Hepatocyte (in vitro differentiated cells): ENCODE data around the gene NUP210L. TPM values are rescaled to one million over a fixed set of nuclear protein-coding genes. Genes with fewer than 3 reads are reported as not detected.

ENCODE experiments used
- DNase-seq: peaks from one replicate; pipeline ENCODE4 v3.0.0-alpha.2; 2016; ENCODE audit warnings: low spot score
- H2AFZ ChIP-seq: fragments of 200-600 bp; sonication (generic); 2 replicates; pipeline ENCODE4 v1.6.0; 2016; ENCODE audit warnings: antibody characterized with exemption, mild to moderate bottlenecking
- H3K27ac ChIP-seq: fragments of 200-600 bp; sonication (generic); 2 replicates; pipeline ENCODE4 v1.5.1; 2016; ENCODE audit warnings: mild to moderate bottlenecking
- H3K27me3 ChIP-seq: fragments of 200-600 bp; sonication (generic); 2 replicates; pipeline ENCODE4 v1.6.1; 2016
- H3K36me3 ChIP-seq: fragments of 200-600 bp; sonication (generic); replicated peaks from 2 replicates; pipeline ENCODE4 v1.5.1; 2016; ENCODE audit warnings: low read depth; ENCODE audit not compliant: insufficient read depth
- H3K4me1 ChIP-seq: fragments of 200-600 bp; sonication (generic); 2 replicates; pipeline ENCODE4 v1.5.1; 2016; ENCODE audit warnings: mild to moderate bottlenecking, moderate library complexity; ENCODE audit not compliant: insufficient read depth
- H3K4me2 ChIP-seq: fragments of 200-600 bp; sonication (generic); 2 replicates; pipeline ENCODE4 v1.6.0; 2016
- H3K4me3 ChIP-seq: fragments of 200-600 bp; sonication (generic); 2 replicates; pipeline ENCODE4 v1.5.1; 2016; ENCODE audit warnings: mild to moderate bottlenecking
- H3K79me2 ChIP-seq: fragments of 200-600 bp; sonication (generic); 2 replicates; pipeline ENCODE4 v1.6.0; 2017; ENCODE audit warnings: mild to moderate bottlenecking
- H3K9me2 ChIP-seq: fragments of 200-600 bp; sonication (generic); replicated peaks from 2 replicates; pipeline ENCODE4 v1.6.0; 2017; ENCODE audit warnings: mild to moderate bottlenecking; ENCODE audit not compliant: insufficient read depth
- H3K9me3 ChIP-seq: fragments of 200-600 bp; sonication (generic); 2 replicates; pipeline ENCODE4 v1.5.1; 2016; ENCODE audit warnings: low read depth, mild to moderate bottlenecking
- H4K20me1 ChIP-seq: fragments of 200-600 bp; sonication (generic); 2 replicates; pipeline ENCODE4 v1.6.0; 2016; ENCODE audit warnings: mild to moderate bottlenecking; ENCODE audit not compliant: insufficient read depth, poor library complexity, severe bottlenecking
- EZH2 ChIP-seq: fragments of 200-600 bp; sonication (generic); IDR thresholded peaks from 2 replicates; pipeline ENCODE4 v1.6.1; 2016; ENCODE audit warnings: antibody characterized with exemption, mild to moderate bottlenecking, borderline replicate concordance
- EZH2phosphoT487 ChIP-seq: fragments of 200-600 bp; sonication (generic); IDR thresholded peaks from one replicate; pipeline ENCODE4 v1.6.1; 2018; ENCODE audit warnings: antibody characterized with exemption, mild to moderate bottlenecking, low read depth, moderate library complexity; ENCODE audit not compliant: unreplicated experiment, severe bottlenecking
- WGBS: methylation state at CpG from one replicate; pipeline ENCODE4 v1.1.6; 2016; ENCODE audit warnings: low lambda C conversion rate; ENCODE audit errors: missing lambda C conversion rate; 5-methylcytosine and 5-hydroxymethylcytosine counted together
- polyA plus RNA-seq: library from polyadenylated mRNA; unstranded; fragments of >200 nt; fragmentation: Nextera tagmentation; extraction: Ambion mirVana; gene quantifications from 2 replicates; pipeline ENCODE4 v1.2.1, GENCODE V29; 2016
- total RNA-seq: library from RNA; depleted of rRNA; stranded (reverse); fragments of >200 nt; gene quantifications from 2 replicates; pipeline ENCODE4 v1.2.3, GENCODE V29; 2014
- TF ChIP-seq, protein P1 (sequence below): fragments of 200-600 bp; sonication (generic); IDR thresholded peaks from 2 replicates; pipeline ENCODE4 v1.5.1; 2016; ENCODE audit warnings: antibody characterized with exemption, mild to moderate bottlenecking; ENCODE audit not compliant: poor library complexity

NUP210L gene
- total and polyA plus RNA-seq, 2 experiments from 2014 or later, result 0.03 TPM; not detected in 1

DNA sequence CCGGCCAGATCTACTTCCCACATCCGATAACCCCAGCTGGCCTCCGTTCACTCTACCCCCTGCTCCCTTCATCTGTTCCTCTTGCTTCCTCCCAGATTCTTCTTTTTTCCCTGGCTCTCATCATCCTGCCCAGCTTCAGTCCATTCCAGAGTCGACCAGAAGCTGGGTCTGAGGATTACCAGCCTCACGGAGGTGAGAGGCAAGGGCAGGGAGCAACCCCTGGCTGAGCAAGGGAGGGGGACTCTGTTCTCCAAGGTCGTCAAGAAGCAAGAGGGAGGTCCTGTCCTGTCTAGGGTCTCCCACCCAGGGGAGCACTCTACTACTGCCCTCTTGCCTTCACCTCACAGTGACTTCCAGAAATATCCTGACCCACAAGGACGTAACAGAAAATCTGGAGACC lies 181.3 kb downstream of the NUP210L start:
- WGBS, result 90% methylated on average over 7 of the region's 7 CpGs
- H3K36me3 ChIP-seq, result no peaks in the 10 kb centered on the region
- H3K9me3 ChIP-seq, result no peaks in the 10 kb centered on the region
- H3K27me3 ChIP-seq, result no peaks in the 10 kb centered on the region
- peaks cover 3% of the 10 kb centered on the region for H4K20me1 ChIP-seq
- no peak overlapping the region for H3K4me2 ChIP-seq
- TF ChIP-seq, protein P1, sequence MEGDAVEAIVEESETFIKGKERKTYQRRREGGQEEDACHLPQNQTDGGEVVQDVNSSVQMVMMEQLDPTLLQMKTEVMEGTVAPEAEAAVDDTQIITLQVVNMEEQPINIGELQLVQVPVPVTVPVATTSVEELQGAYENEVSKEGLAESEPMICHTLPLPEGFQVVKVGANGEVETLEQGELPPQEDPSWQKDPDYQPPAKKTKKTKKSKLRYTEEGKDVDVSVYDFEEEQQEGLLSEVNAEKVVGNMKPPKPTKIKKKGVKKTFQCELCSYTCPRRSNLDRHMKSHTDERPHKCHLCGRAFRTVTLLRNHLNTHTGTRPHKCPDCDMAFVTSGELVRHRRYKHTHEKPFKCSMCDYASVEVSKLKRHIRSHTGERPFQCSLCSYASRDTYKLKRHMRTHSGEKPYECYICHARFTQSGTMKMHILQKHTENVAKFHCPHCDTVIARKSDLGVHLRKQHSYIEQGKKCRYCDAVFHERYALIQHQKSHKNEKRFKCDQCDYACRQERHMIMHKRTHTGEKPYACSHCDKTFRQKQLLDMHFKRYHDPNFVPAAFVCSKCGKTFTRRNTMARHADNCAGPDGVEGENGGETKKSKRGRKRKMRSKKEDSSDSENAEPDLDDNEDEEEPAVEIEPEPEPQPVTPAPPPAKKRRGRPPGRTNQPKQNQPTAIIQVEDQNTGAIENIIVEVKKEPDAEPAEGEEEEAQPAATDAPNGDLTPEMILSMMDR, result no peak
- TF ChIP-seq EZH2 (no peak), EZH2phosphoT487 (no peak)
- no peaks in the 10 kb centered on the region for H3K9me2 ChIP-seq
- peaks cover 23% of the 10 kb centered on the region for H3K79me2 ChIP-seq
- no peak overlapping the region for H3K4me3 ChIP-seq
- DNase-seq, result no peak
- H3K27ac ChIP-seq, result no peak overlapping the region
- no peak overlapping the region for H2AFZ ChIP-seq
- H3K4me1 ChIP-seq, result peaks cover 12% of the 10 kb centered on the region

DNA sequence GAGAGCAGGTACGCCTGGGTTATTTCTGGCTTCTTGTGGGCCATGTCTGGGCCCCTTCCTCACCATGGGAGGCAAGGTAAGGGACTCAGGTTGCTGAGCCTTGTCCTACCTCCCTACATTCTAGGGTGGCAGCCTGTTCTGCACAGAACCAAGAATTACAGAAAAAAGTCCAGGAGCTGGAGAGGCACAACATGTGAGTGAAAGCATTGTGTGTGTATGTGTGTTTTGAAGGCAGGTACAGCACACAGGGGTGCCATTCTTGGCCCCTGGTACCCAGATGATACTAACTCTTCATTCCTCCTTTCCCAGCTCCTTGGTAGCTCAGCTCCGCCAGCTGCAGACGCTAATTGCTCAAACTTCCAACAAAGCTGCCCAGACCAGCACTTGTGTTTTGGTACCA lies 181.8 kb downstream of the NUP210L start:
- no peak overlapping the region for H3K4me2 ChIP-seq
- peaks cover 10% of the 10 kb centered on the region for H3K4me1 ChIP-seq
- H2AFZ ChIP-seq, result no peak overlapping the region
- TF ChIP-seq EZH2phosphoT487, result no peak
- TF ChIP-seq, protein P1, result no peak
- no peak for TF ChIP-seq EZH2
- WGBS, result 96% methylated on average over 3 of the region's 3 CpGs
- peaks cover 23% of the 10 kb centered on the region for H3K79me2 ChIP-seq
- no peaks in the 10 kb centered on the region for H3K9me2 ChIP-seq
- no peaks in the 10 kb centered on the region for H3K36me3 ChIP-seq
- H3K27me3 ChIP-seq, result no peaks in the 10 kb centered on the region
- H3K4me3 ChIP-seq, result no peak overlapping the region
- no peak for DNase-seq
- no peak overlapping the region for H3K27ac ChIP-seq
- H4K20me1 ChIP-seq, result peaks cover 3% of the 10 kb centered on the region
- no peaks in the 10 kb centered on the region for H3K9me3 ChIP-seq

DNA sequence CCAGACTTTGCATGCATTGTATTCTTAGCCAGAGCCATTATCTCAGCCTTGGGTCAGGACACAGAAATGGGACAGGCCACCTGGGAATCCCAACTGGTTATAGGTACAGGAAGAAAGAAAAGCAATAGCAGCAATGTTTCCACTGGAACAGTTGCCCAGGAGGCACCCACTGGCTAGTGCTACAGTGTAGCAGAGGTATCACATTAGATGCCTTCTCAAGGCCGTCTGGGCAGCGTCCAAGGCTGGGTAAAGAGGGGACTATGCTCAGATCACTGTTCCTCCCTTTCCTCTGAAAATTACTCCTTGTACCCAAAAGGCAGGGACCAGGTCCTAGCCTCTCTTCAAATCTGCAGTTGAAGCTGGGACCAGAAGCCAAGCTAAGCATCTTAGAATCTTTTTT lies 184.5 kb downstream of the NUP210L start:
- TF ChIP-seq EZH2 (no peak), EZH2phosphoT487 (no peak)
- TF ChIP-seq, protein P1, result no peak
- Histone ChIP-seq H3K79me2 (peaks cover 11% of the 10 kb centered on the region), H3K36me3 (no peaks in the 10 kb centered on the region), H2AFZ (no peak overlapping the region), H3K27ac (no peak overlapping the region), H3K27me3 (no peaks in the 10 kb centered on the region), H3K9me2 (no peaks in the 10 kb centered on the region), H3K4me2 (no peak overlapping the region), H3K4me3 (no peak overlapping the region), H3K4me1 (peaks cover 5% of the 10 kb centered on the region), H3K9me3 (no peaks in the 10 kb centered on the region), H4K20me1 (no peaks in the 10 kb centered on the region)
- no peak for DNase-seq
- WGBS, result 97% methylated on average over 2 of the region's 2 CpGs

DNA sequence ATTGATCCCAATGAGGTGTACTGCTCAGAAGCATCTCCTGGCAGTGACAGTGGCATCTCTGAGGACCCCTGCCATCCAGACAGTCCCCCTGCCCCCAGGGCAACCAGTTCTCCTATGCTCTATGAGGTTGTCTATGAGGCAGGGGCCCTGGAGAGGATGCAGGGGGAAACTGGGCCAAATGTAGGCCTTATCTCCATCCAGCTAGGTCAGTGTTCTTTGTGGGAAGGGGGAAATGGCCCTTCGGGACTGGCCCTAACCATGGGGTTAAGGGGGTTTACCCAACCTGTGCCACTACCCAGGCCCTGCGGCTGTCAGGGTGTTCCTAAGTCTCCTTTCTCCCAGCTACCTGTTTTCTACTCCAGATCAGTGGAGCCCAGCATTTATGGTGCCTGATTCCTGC lies 185.9 kb downstream of the NUP210L start:
- Histone ChIP-seq H3K9me2 (no peaks in the 10 kb centered on the region), H4K20me1 (no peaks in the 10 kb centered on the region), H3K27me3 (no peaks in the 10 kb centered on the region), H3K4me1 (peaks cover 12% of the 10 kb centered on the region), H3K79me2 (peaks cover 21% of the 10 kb centered on the region), H2AFZ (no peak overlapping the region), H3K4me2 (peak overlapping the region; percentile 86), H3K9me3 (no peaks in the 10 kb centered on the region), H3K36me3 (no peaks in the 10 kb centered on the region), H3K27ac (peak overlapping the region; percentile 77), H3K4me3 (no peak overlapping the region)
- no peak for DNase-seq
- 95% methylated on average over 2 of the region's 2 CpGs for WGBS
- TF ChIP-seq, protein P1, result no peak
- TF ChIP-seq EZH2phosphoT487 (no peak), EZH2 (no peak)
